ENCODE results near the gene ALX4.

ALX4 gene

DNA sequence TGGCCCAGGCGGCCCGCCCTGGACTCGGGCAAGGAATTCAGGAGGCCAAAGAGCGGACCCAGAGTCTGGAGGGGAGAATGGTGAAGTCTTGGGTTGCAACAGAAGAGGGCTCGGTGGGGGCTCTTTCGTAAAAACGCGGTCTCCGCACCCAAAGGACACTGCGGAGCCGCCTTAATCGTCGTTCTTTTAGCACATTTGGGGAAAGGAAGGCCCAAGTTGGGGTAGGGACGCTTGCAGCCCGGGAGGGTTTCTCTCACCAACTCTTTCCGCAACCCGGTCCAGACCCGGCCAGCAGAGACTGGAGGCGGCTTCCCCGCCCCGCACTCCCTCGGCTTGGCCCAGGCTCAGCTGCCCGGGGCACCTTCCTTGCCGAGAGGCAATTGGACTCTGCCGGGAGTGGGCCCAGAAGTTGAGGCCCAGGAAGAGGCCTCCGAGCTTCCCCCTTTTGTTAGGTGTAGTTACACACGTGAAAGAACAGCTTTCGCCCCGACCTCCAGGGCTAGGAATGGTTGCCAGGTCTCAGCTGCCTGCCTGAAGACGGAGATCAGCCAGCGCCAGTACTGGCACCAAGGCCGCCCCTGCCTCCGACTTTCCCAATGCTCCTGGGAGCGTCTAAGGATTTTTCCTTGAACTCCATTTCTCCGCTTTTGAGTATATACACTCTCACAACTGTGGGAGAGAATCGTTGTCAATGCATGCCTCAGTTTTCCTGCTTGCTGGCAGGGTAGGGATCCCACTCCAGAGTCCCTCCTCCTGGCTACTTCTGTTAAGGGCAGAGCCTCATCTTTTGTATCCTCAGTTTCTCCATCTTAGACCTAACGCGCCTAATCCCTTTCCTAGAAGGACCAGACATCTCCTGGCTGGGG lies 3.7 kb downstream of the ALX4 start:
- CTCF ChIA-PET = interaction anchor here (0.6 kb wide), 1 partner anchor 158 kb away, joined by 4 read pairs; no protein-coding TSS in a partner anchor
- DNase-seq (ENCODE audit: extremely low spot score) = no peak
- TF ChIP-seq BHLHE40 (IDR thresholded peaks at IDR 0.05; ENCODE audit: borderline replicate concordance) = no peak
- no peak for TF ChIP-seq FOXK2 (IDR thresholded peaks at IDR 0.05)
- TF ChIP-seq LEF1 (IDR thresholded peaks at IDR 0.05; ENCODE audit: borderline replicate concordance) = no peak
- TF ChIP-seq TARDBP (IDR thresholded peaks at IDR 0.05) = no peak
- TF ChIP-seq FOXM1 (IDR thresholded peaks at IDR 0.05; ENCODE audit: borderline replicate concordance) = no peak
- no peak for TF ChIP-seq ZNF384 (IDR thresholded peaks at IDR 0.05)
- TF ChIP-seq HDGF (IDR thresholded peaks at IDR 0.05; ENCODE audit: borderline replicate concordance) = no peak
- POLR2A ChIA-PET = no interaction called here

DNA sequence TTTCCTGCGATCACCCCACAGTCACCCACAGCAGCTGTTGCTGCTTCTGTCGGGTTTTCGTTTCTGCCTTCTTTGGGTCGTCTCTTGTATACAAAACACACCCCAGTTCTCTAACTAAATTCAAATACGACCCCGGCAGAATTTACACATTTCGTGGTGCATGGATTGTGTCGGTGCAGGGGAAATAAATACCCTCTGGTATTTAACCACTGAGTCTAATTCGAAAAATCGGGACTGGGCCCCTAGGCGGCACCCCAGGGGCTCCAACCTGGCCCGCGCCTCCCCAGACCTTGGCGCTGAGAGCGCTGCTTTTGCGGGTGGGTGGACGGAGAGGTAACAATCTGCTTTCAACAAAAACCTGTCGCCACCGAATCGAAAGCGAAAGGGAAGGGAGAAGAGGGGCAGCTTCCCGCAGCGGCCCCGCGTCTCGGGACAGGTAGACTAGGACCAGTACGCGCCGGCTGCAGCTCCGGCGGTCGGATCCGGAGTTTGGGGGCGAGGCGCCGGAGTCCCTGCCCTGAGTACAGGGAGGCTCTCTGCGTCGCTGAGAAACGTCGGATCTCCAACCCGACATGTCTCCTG lies 4.4 kb downstream of the ALX4 start:
- TF ChIP-seq FOXA1 (IDR thresholded peaks at IDR 0.05) (no peak), FOXM1 (IDR thresholded peaks at IDR 0.05; ENCODE audit: borderline replicate concordance) (no peak), CTBP1 (IDR thresholded peaks at IDR 0.05; ENCODE audit: borderline replicate concordance) (no peak), BHLHE40 (IDR thresholded peaks at IDR 0.05; ENCODE audit: borderline replicate concordance) (no peak), L3MBTL2 (conservative IDR thresholded peaks at IDR 0.05) (no peak), HDGF (IDR thresholded peaks at IDR 0.05; ENCODE audit: borderline replicate concordance) (no peak)
- TF ChIP-seq, protein P1, sequence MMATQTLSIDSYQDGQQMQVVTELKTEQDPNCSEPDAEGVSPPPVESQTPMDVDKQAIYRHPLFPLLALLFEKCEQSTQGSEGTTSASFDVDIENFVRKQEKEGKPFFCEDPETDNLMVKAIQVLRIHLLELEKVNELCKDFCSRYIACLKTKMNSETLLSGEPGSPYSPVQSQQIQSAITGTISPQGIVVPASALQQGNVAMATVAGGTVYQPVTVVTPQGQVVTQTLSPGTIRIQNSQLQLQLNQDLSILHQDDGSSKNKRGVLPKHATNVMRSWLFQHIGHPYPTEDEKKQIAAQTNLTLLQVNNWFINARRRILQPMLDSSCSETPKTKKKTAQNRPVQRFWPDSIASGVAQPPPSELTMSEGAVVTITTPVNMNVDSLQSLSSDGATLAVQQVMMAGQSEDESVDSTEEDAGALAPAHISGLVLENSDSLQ (IDR thresholded peaks at IDR 0.05) = no peak
- CTCF ChIA-PET = interaction anchor here (0.6 kb wide), 1 partner anchor 158 kb away, joined by 4 read pairs; no protein-coding TSS in a partner anchor
- no peak for DNase-seq (ENCODE audit: extremely low spot score)
- POLR2A ChIA-PET = no interaction called here

DNA sequence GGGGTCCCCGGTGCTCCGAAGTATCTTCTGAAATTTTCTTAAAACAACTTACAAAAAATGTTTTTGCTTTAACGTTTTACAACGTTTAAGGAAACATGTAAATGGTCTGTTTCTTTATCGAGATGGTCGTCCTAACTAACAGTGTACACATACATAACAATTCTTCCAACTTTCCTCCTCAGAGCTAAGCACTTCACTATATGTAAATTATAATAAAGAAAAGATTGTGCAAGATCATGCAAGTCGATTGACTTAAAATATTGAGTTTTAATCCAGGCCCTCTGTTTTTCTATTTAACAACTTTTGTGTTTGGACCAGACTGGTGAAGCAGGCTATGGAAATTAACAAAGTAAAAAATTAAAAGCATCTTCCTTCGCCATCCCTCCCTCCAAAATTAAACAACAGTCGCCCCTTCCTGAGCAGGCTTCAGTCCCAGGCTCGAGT lies 4.9 kb downstream of the ALX4 start:
- CTCF ChIA-PET = no interaction called here
- POLR2A ChIA-PET = no interaction called here

DNA sequence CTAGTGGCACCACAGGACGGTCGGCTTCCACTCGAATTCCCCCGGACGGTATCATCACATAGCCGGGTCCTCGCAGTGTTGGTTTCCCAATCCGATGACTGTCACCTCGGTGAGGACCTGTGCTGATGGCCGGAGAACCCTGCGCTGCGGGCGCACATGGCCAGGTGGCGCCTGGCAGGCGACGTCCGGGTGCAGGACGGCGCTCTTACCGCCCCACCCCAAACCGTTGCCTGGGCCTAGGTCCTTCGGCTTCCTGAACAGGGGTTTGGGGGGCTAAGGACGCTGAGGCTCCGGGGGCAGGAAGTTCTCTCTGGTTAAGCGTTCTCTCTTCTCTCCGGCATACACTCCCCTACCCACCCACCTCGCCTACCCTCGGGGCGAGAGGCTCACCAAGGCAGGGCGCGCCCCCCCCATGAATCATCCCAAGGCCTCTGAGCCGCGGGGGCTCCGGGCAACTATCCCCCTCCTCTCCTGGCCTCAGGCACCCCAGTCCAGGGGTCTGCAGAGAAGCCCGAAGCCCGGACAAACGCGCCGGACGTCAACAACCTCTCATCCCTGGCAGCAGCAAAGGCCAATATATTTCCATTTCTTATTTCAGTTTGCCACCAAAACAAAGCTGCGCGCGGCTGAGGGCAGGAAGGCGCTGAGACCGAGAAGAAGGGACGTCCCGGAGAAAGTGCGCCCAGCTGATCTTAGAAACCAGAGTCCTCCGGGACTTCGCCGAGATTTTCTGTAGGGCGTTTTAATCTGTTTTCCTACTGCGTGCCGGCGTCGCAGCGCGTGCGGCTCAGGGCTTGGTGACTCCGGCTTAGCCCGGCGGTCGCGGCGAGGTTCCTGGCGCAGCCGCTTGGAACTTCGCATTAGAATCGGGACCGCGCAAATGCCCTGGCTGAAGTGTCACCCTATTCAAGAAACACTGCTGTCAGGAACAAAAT lies 5.6 kb downstream of the ALX4 start:
- DNase-seq (ENCODE audit: extremely low spot score) = no peak
- ChIA-PET CTCF (no interaction called here), POLR2A (no interaction called here)
- TF ChIP-seq, protein P1 (IDR thresholded peaks at IDR 0.05) = no peak
- TF ChIP-seq L3MBTL2 (conservative IDR thresholded peaks at IDR 0.05) (no peak), HDGF (IDR thresholded peaks at IDR 0.05; ENCODE audit: borderline replicate concordance) (no peak), BHLHE40 (IDR thresholded peaks at IDR 0.05; ENCODE audit: borderline replicate concordance) (no peak), SUZ12 (IDR thresholded peaks at IDR 0.05) (no peak), LEF1 (IDR thresholded peaks at IDR 0.05; ENCODE audit: borderline replicate concordance) (no peak), NFRKB (IDR thresholded peaks at IDR 0.05) (no peak), CTBP1 (IDR thresholded peaks at IDR 0.05; ENCODE audit: borderline replicate concordance) (no peak)

More for the DNA sequence above, 4.9 kb downstream of the ALX4 start:
- DNase-seq (ENCODE audit: extremely low spot score) = no peak
- TF ChIP-seq NFRKB (IDR thresholded peaks at IDR 0.05) = no peak
- no peak for TF ChIP-seq HDGF (IDR thresholded peaks at IDR 0.05; ENCODE audit: borderline replicate concordance)
- TF ChIP-seq BHLHE40 (IDR thresholded peaks at IDR 0.05; ENCODE audit: borderline replicate concordance) = no peak
- TF ChIP-seq ARNT (IDR thresholded peaks at IDR 0.05) = no peak
- TF ChIP-seq CTBP1 (IDR thresholded peaks at IDR 0.05; ENCODE audit: borderline replicate concordance) = no peak
- no peak for TF ChIP-seq FOXK2 (IDR thresholded peaks at IDR 0.05)
- no peak for TF ChIP-seq FOXA1 (IDR thresholded peaks at IDR 0.05)
- TF ChIP-seq SP1 (IDR thresholded peaks at IDR 0.05) = no peak
- no peak for TF ChIP-seq ZNF384 (IDR thresholded peaks at IDR 0.05)
- no peak for TF ChIP-seq SUZ12 (IDR thresholded peaks at IDR 0.05)
- TF ChIP-seq L3MBTL2 (conservative IDR thresholded peaks at IDR 0.05) = no peak
- no peak for TF ChIP-seq ELF4 (IDR thresholded peaks at IDR 0.05)
- no peak for TF ChIP-seq TARDBP (IDR thresholded peaks at IDR 0.05)
- TF ChIP-seq LEF1 (IDR thresholded peaks at IDR 0.05; ENCODE audit: borderline replicate concordance) = no peak

DNA sequence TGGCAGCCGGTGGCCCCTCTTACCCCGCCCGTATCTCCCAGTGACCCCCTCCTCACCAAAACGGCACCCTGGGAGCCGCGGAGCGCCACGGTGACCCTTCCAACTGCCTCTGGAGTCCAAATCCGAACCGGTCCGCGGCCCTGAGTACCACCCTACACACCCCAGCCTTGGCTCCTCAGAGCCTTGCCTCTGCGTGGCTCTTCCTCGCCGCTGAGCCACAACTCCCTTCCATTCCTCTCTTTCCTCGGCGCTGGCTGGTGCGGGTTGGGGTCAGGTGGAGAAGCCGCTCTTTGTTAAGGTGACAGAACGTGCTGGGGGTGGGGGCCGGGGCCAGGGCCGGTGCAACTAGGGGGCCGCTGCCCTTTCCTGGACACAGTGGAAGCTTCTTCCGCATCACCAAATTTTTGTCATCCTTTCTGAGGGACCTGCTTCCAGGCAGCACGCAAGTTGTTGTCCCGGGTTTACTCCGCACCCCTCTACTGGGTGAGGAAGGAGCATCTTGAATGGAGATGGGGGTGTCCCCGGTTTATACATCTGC lies 6.5 kb downstream of the ALX4 start:
- POLR2A ChIA-PET = no interaction called here
- CTCF ChIA-PET = no interaction called here
- TF ChIP-seq FOXM1 (IDR thresholded peaks at IDR 0.05; ENCODE audit: borderline replicate concordance) = no peak
- TF ChIP-seq SP1 (IDR thresholded peaks at IDR 0.05) = no peak
- no peak for TF ChIP-seq ZNF384 (IDR thresholded peaks at IDR 0.05)
- no peak for TF ChIP-seq TARDBP (IDR thresholded peaks at IDR 0.05)
- no peak for TF ChIP-seq L3MBTL2 (conservative IDR thresholded peaks at IDR 0.05)
- no peak for TF ChIP-seq SUZ12 (IDR thresholded peaks at IDR 0.05)
- TF ChIP-seq LEF1 (IDR thresholded peaks at IDR 0.05; ENCODE audit: borderline replicate concordance) = no peak
- TF ChIP-seq FOXK2 (IDR thresholded peaks at IDR 0.05) = no peak
- no peak for TF ChIP-seq ARNT (IDR thresholded peaks at IDR 0.05)
- TF ChIP-seq CTBP1 (IDR thresholded peaks at IDR 0.05; ENCODE audit: borderline replicate concordance) = no peak
- TF ChIP-seq FOXA1 (IDR thresholded peaks at IDR 0.05) = no peak
- TF ChIP-seq, protein P1 (IDR thresholded peaks at IDR 0.05) = no peak
- TF ChIP-seq ELF4 (IDR thresholded peaks at IDR 0.05) = no peak
- no peak for TF ChIP-seq NFRKB (IDR thresholded peaks at IDR 0.05)
- no peak for TF ChIP-seq BHLHE40 (IDR thresholded peaks at IDR 0.05; ENCODE audit: borderline replicate concordance)
- TF ChIP-seq HDGF (IDR thresholded peaks at IDR 0.05; ENCODE audit: borderline replicate concordance) = no peak
- no peak for DNase-seq (ENCODE audit: extremely low spot score)
